ENCODE measurements around the gene ABAT. TPM values are rescaled to one million over a fixed set of nuclear protein-coding genes. Genes with fewer than 3 reads are reported as not detected.

The ABAT gene
- total and polyA plus RNA-seq, 2 donors from 2014 or later, result 9.6 to 34.0 TPM

DNA sequence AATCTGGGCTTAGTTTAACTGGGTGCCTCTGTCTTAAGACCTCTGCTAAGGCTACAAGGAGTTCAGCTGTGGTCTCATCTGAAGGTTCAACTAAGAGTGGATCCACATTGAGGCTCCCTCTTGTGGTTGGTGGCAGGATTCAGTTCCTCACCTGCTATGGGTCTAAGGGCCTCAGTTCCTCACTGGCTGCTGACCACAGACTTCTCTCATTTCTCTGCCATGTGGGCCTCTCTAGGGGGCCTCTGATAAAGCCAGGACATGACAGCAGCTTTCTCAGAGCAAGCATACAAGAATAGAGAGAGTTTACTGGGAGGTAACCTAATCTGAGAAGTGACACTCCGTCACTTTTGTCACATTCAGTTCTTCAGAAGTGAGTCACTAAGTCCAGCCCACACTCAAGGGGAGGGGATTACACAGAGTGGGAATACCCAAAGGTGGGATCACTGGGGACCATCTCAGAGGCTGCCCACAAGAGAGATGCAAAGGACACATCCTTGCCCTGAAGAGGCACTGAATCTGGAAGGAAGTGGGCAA lies 19.2 kb upstream of the ABAT start:
- no peaks in the 10 kb centered on the region for H3K27me3 ChIP-seq (ENCODE audit: control insufficient read depth, insufficient read depth, low read length)
- TF ChIP-seq, protein P1, sequence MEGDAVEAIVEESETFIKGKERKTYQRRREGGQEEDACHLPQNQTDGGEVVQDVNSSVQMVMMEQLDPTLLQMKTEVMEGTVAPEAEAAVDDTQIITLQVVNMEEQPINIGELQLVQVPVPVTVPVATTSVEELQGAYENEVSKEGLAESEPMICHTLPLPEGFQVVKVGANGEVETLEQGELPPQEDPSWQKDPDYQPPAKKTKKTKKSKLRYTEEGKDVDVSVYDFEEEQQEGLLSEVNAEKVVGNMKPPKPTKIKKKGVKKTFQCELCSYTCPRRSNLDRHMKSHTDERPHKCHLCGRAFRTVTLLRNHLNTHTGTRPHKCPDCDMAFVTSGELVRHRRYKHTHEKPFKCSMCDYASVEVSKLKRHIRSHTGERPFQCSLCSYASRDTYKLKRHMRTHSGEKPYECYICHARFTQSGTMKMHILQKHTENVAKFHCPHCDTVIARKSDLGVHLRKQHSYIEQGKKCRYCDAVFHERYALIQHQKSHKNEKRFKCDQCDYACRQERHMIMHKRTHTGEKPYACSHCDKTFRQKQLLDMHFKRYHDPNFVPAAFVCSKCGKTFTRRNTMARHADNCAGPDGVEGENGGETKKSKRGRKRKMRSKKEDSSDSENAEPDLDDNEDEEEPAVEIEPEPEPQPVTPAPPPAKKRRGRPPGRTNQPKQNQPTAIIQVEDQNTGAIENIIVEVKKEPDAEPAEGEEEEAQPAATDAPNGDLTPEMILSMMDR (IDR thresholded peaks at IDR 0.05; ENCODE audit: borderline replicate concordance, extremely low read depth, insufficient read depth), result peak; percentile 44
- intact Hi-C loops (cut with DNase I), result loop anchor here (5.0 kb wide), 1 partner anchor 227 kb away; the partner anchor contains the start of gene LITAFD
- peak in 1 of 5 donors; percentile 26 for DNase-seq
- H3K9ac ChIP-seq (ENCODE audit: low read length in 3 of 3), result no peak overlapping the region
- no peak overlapping the region for H3K4me3 ChIP-seq (ENCODE audit: low read length in 3 of 3)
- H3K36me3 ChIP-seq (ENCODE audit: control insufficient read depth in 2 of 3, insufficient read depth in 3 of 3, low read length in 3 of 3), result no peaks in the 10 kb centered on the region
- no peak overlapping the region for H3K27ac ChIP-seq (ENCODE audit: low read depth in 2 of 2, low read length in 2 of 2)
- H3K4me1 ChIP-seq (ENCODE audit: control insufficient read depth in 2 of 3, insufficient read depth in 2 of 3, low read depth in 1 of 3, low read length in 3 of 3), result no peaks in the 10 kb centered on the region
- no peaks in the 10 kb centered on the region for H3K9me3 ChIP-seq (ENCODE audit: control insufficient read depth in 2 of 3, insufficient read depth in 1 of 3, low read length in 3 of 3)
- no peak for FAIRE-seq

DNA sequence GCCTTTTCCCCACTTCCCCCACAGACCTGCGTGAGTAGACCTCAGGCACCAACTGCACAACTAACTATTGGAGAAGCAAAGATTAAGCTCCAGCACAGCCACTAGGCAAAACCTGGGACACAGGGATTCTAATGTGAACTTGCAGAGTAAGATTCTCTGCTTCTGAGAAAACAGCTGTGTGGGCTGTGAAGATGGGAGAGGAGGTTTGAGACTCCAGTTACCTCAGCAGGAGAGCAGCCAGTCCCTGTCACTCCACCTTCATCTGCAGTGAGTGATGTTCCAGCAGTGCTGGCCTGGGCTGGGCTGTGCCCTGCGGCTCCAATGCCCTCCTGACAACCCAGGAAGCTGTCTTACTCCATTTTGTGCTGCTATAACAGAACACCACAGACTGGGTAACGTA lies 18.0 kb upstream of the ABAT start:
- no peaks in the 10 kb centered on the region for H3K9me3 ChIP-seq (ENCODE audit: control insufficient read depth in 2 of 3, insufficient read depth in 1 of 3, low read length in 3 of 3)
- no peak overlapping the region for H3K27ac ChIP-seq (ENCODE audit: low read depth in 2 of 2, low read length in 2 of 2)
- intact Hi-C loops (cut with DNase I), result loop anchor here (5.0 kb wide), 1 partner anchor 226 kb away; the partner anchor contains the start of gene LITAFD
- H3K4me3 ChIP-seq (ENCODE audit: low read length in 3 of 3), result no peak overlapping the region
- no peaks in the 10 kb centered on the region for H3K27me3 ChIP-seq (ENCODE audit: control insufficient read depth, insufficient read depth, low read length)
- H3K9ac ChIP-seq (ENCODE audit: low read length in 3 of 3), result no peak overlapping the region
- DNase-seq (no peak), FAIRE-seq (no peak)
- no peaks in the 10 kb centered on the region for H3K4me1 ChIP-seq (ENCODE audit: control insufficient read depth in 2 of 3, insufficient read depth in 2 of 3, low read depth in 1 of 3, low read length in 3 of 3)
- H3K36me3 ChIP-seq (ENCODE audit: control insufficient read depth in 2 of 3, insufficient read depth in 3 of 3, low read length in 3 of 3), result no peaks in the 10 kb centered on the region
- TF ChIP-seq, protein P1 (IDR thresholded peaks at IDR 0.05; ENCODE audit: borderline replicate concordance, extremely low read depth, insufficient read depth), result no peak

DNA sequence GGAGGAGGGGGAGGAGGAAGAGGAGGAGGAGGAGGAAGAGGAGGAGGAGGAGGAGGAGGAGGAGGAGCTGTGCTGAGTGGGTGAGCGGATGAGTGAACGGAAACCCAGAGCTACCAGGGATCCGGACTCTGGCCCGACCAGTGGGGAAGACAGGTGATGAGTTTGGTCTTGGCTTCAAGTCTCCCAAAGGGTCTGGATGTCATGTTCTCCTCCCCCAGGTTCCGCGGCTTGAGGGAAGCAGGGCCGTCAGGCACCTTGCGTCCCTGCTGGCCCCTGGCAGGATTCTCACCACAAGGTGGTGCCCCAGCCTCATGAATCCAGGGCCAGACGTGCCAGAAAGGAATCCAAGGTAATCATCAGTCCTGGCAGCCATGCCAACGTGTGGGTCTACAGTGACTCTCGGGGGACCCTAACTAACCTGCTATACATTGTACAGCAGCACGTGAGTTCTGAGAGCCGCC lies 13.5 kb upstream of the ABAT start:
- Histone ChIP-seq H3K36me3 (ENCODE audit: control insufficient read depth in 2 of 3, insufficient read depth in 3 of 3, low read length in 3 of 3) (no peaks in the 10 kb centered on the region), H3K4me1 (ENCODE audit: control insufficient read depth in 2 of 3, insufficient read depth in 2 of 3, low read depth in 1 of 3, low read length in 3 of 3) (no peaks in the 10 kb centered on the region), H3K27ac (ENCODE audit: low read depth in 2 of 2, low read length in 2 of 2) (no peak overlapping the region), H3K27me3 (ENCODE audit: control insufficient read depth, insufficient read depth, low read length) (no peaks in the 10 kb centered on the region), H3K4me3 (ENCODE audit: low read length in 3 of 3) (no peak overlapping the region), H3K9me3 (ENCODE audit: control insufficient read depth in 2 of 3, insufficient read depth in 1 of 3, low read length in 3 of 3) (no peaks in the 10 kb centered on the region), H3K9ac (ENCODE audit: low read length in 3 of 3) (no peak overlapping the region)
- FAIRE-seq (no peak), DNase-seq (peak; percentile 77 to 92 (median 86))
- intact Hi-C loops (cut with DNase I), result loop anchor here (10.0 kb wide), 1 partner anchor 124 kb away; no protein-coding TSS in a partner anchor
- TF ChIP-seq, protein P1 (IDR thresholded peaks at IDR 0.05; ENCODE audit: borderline replicate concordance, extremely low read depth, insufficient read depth), result peak; percentile 84
